ENCODE results near the gene ING3.

DNA sequence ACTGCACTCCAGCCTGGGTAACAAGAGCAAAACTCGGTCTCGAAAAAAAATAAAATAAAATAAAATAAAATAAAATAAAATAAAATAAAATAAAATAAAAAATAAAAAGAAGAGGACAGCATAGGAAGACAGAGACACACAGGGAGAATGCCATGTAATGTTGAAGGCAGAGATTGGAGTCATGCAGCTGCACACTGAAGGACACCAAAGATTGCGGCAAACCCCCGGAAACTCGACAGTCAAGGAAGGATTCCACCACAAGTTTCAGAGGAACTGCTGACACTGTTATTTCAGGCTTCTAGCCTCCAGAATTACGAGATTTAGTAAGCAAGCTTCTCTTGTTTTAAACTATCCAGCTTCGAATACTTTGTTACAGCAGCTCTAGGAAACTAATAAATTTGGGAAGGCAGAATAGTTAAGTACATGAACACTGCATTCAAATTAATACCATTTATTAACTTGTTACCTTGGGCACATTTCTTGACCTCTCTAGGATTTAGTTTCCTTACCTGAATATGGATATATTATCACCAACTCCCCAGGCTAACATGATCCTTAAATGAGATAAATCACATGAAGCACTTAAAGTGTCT is 47.4 kb downstream of the ING3 start:
- no peak for TF ChIP-seq POLR2AphosphoS5 (IDR thresholded peaks at IDR 0.05)
- TF ChIP-seq EP300 (IDR thresholded peaks at IDR 0.05; ENCODE audit: low read depth): no peak
- TF ChIP-seq, protein P1, sequence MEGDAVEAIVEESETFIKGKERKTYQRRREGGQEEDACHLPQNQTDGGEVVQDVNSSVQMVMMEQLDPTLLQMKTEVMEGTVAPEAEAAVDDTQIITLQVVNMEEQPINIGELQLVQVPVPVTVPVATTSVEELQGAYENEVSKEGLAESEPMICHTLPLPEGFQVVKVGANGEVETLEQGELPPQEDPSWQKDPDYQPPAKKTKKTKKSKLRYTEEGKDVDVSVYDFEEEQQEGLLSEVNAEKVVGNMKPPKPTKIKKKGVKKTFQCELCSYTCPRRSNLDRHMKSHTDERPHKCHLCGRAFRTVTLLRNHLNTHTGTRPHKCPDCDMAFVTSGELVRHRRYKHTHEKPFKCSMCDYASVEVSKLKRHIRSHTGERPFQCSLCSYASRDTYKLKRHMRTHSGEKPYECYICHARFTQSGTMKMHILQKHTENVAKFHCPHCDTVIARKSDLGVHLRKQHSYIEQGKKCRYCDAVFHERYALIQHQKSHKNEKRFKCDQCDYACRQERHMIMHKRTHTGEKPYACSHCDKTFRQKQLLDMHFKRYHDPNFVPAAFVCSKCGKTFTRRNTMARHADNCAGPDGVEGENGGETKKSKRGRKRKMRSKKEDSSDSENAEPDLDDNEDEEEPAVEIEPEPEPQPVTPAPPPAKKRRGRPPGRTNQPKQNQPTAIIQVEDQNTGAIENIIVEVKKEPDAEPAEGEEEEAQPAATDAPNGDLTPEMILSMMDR (IDR thresholded peaks at IDR 0.05): no peak
- no peak for TF ChIP-seq POLR2A (IDR thresholded peaks at IDR 0.05)
